ENCODE measurements around the gene MPPED2.
"Not testable (repeated sequence)": the region's sequence is repeated elsewhere in the genome, so short reads cannot be mapped to it uniquely, and the experiment has no call there.

The MPPED2 gene

GRCh38 chr11:30578406-30578805 lies 7.7 kb downstream of the MPPED2 start:
- DNase-seq, result no peak

- DNase-seq, result no peak
Measured at GRCh38 chr11:30573951-30574350, 12.2 kb downstream of the MPPED2 start.

GRCh38 chr11:30568931-30569330 lies 17.2 kb downstream of the MPPED2 start:
- no peak for DNase-seq

DNA sequence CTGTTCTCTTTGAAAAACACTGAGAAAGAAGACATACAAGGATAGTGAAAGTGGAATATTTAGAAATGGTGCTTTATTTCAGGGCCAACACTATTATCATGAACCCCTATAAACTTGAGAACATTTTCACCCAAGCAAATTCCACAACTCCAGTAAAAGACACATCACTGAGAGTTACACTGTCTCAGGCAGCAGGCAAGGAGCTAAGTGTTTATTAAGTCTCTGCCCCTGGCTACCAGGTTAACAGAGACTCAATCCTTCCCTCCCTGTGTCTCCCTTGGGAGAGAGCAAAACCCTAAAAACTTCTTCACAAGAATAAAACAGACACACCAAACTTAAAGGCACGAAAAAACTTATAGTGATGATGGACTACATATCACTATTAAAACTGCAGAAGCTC lies 18.5 kb downstream of the MPPED2 start:
- no peak for DNase-seq

GRCh38 chr11:30567120-30567519 lies 19.0 kb downstream of the MPPED2 start:
- DNase-seq, result no peak

GRCh38 chr11:30566482-30566881 lies 19.7 kb downstream of the MPPED2 start:
- no peak for DNase-seq

GRCh38 chr11:30565027-30565426 lies 21.1 kb downstream of the MPPED2 start:
- DNase-seq, result no peak

GRCh38 chr11:30561691-30562415 lies 24.3 kb downstream of the MPPED2 start:
- DNase-seq, result no peak

DNA sequence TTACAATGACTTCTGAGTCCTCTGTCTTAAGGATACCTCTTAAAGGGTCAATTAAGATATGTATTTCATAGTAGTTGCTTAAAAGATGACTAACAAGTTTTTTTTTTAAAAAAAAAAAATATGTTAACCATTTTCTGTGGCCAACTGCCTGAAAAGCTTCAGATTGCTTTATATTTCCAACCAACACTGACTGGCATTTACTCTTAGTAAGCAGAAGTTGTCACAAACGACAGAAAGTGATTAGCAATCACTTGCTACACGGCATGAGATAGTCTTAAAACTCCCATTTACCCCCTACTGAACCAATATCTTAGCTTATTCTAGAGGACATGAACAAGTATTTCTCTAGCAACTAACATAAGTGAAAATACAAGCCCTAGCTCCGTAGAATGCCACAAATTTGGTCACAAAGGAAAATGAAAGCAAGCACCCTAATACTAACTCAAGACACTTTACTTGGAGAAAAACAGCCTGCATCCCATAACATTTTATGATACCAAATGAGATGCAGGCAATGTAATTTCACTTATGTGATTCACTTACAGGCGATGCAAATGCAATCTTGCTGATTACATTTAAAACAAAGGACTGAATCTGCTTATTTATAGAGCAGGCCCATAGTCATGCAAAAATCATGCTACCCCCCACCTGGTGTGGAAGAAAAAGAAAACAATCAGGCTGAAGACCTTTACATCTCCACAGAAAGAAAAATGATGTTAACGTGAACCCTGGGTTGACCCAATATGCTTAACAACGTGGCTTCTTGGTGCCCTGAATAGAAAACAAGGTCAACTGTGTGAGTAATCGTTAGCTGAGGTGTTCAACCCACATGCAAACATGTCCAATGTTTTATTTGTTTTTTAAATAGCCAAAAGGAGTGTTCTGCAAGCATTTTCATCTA lies 25.7 kb downstream of the MPPED2 start:
- no peak for DNase-seq

DNA sequence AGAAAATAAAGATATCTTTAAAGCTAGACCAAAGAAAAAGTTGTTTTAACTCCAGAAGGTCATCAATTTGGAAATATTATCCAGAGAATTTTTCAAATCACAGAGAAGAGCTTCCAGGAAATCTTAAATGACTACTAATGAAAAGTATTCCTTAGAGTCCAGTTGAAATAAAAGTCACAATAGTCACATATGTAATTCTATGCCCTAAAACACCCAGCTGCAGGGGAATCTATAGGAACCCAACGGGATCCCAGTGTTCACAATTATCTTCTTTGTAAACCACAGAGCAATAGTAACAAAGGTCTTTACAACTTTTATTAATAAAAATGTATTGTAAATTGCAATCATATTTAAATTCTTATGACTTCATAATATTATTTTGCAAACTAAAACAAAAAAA lies 27.1 kb downstream of the MPPED2 start:
- no peak for DNase-seq

- not testable (repeated sequence) for DNase-seq
Measured at GRCh38 chr11:30554587-30554986, 31.6 kb downstream of the MPPED2 start.

DNA sequence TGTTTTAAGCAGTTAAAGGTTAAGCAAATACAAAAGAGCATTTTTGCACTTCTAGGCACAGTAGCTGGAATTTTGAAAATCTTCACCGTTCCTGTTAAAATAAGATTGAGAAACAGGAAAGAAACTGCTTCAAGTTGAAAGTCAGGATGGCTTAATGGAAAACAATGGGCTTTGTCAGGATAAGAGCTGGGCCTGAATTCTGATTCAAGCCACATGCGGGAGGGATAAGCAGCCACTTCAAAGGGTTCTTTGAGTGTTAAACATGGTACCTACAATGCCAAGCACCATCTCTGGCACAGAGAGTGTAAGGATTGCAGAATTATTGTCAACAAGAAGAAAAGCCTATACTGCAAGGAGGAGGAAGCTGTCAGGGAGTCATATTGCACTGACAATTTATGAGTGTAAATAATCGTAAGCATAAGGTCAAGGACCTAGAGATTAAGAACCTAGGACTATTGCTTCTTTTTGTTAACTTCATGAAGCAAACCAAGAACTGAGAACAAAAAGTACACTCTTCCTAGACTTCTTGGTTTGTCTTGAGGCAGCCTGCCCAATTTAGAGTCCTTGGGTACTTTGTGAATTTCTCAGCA lies 32.5 kb downstream of the MPPED2 start:
- no peak for DNase-seq

- no peak for DNase-seq
Measured at GRCh38 chr11:30552839-30553238, 33.3 kb downstream of the MPPED2 start.

- no peak for DNase-seq
Measured at GRCh38 chr11:30550022-30550542, 36.1 kb downstream of the MPPED2 start.

DNA sequence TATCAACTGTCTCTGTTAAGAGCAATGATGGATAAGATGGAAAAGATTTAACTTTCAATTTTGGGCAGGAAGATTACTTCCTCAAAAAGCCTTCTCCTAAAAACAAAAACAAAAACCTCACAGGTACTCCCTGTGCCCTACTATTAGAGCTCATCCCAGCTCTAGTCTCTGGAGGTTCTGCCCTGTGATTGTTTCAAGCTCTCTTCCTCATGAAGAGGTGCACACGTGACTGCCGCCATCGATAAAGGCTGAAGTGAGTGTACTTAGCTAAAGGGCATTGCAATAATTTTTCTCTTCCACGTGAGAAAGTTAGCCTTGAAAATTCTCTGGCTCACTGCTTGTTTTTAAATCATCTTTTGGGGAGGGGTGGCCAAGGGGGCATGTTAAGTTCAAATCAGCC lies 36.6 kb downstream of the MPPED2 start:
- DNase-seq, result no peak

DNA sequence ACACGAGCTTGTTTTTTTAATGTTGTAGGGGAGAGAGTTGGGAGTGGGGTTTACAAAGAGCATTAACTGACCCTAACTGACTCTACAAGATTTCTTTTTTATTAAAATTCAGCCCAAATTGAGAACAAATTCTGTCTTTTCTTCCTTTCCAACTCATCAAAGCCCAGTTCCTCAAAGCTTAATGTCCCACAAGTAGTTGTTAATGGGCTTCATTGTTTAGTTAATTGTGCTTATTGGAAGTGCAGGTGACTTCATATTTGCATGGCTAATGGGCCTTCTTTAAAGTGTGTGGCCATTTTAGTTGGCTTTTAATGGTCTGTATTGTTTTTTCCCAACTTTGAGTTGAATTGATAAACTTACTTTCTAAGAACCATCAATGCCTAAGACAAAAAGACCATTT lies 39.8 kb downstream of the MPPED2 start:
- DNase-seq, result no peak

- DNase-seq, result no peak
Measured at GRCh38 chr11:30545507-30545906, 40.6 kb downstream of the MPPED2 start.

- DNase-seq, result no peak
Measured at GRCh38 chr11:30543066-30543465, 43.1 kb downstream of the MPPED2 start.

- no peak for DNase-seq
Measured at GRCh38 chr11:30540781-30541180, 45.4 kb downstream of the MPPED2 start.

DNA sequence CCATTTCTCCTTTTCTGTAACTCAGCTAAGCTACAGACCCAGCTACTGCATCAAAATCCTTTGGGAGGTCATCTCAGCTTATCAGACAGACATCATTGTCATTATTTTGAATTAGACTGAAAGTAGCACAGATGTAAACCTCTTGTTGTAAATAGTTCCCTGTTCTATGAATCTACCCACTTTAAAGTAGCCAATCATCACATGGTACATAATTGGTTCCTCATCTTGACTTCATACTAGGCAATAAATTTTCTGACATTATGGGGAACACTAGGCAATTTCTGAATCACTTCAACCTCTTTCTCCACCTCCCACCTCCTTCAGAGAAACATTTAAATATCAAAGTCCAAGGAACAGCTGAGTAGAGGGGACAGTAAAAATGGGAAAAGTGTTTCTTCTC lies 47.9 kb downstream of the MPPED2 start:
- no peak for DNase-seq

DNA sequence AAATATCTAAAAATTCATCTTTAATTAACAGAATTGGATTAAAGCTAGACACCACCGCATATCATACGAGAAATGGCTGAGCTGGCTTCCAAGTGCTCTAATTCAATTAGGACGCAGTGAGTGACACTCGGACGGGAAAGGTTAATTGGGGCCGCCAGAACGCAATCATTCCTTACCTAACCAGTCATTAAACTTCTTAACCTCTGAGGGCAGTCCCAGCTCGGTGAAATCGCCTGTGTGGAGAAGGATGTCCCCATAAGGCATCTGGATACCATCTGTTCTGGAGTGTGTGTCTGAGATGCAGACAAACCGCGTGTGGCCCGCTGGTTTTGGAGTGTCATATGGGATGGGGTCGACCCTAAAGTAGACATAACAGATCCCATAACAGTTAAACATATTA lies 50.3 kb downstream of the MPPED2 start:
- no peak for DNase-seq

GRCh38 chr11:30533445-30533947 lies 52.7 kb downstream of the MPPED2 start:
- DNase-seq, result no peak

GRCh38 chr11:30527566-30527965 lies 58.6 kb downstream of the MPPED2 start:
- DNase-seq, result no peak

Data from CD4-positive, alpha-beta T cell treated with Interferon gamma for 1 hour (primary cell).